ENCODE measurements around the gene ZNF516. TPM values are rescaled to one million over a fixed set of nuclear protein-coding genes. Genes with fewer than 3 reads are reported as not detected.

Gene ZNF516
- total and polyA plus RNA-seq, 2 experiments from 2014 or later, result 18.2 to 29.2 TPM

- H2AFZ ChIP-seq, result no peak overlapping the region
- no peaks in the 10 kb centered on the region for H3K4me1 ChIP-seq (ENCODE audit: insufficient read depth)
- no peak for DNase-seq (ENCODE audit: low spot score)
- 96% methylated on average over 9 of the region's 9 CpGs for WGBS (ENCODE audit: low lambda C conversion rate, missing lambda C conversion rate)
- H3K79me2 ChIP-seq, result peaks cover 81% of the 10 kb centered on the region
- no peak overlapping the region for H3K4me2 ChIP-seq
- no peaks in the 10 kb centered on the region for H3K9me2 ChIP-seq (replicated peaks; ENCODE audit: insufficient read depth)
- no peak for TF ChIP-seq EZH2 (IDR thresholded peaks at IDR 0.05; ENCODE audit: borderline replicate concordance)
- TF ChIP-seq CTCF (IDR thresholded peaks at IDR 0.05; ENCODE audit: poor library complexity), result no peak
- H3K36me3 ChIP-seq (replicated peaks; ENCODE audit: insufficient read depth, low read depth), result no peaks in the 10 kb centered on the region
- peaks cover 71% of the 10 kb centered on the region for H4K20me1 ChIP-seq (ENCODE audit: insufficient read depth, poor library complexity, severe bottlenecking)
- H3K27me3 ChIP-seq, result no peaks in the 10 kb centered on the region
- H3K27ac ChIP-seq, result no peak overlapping the region
- H3K4me3 ChIP-seq, result no peak overlapping the region
- no peaks in the 10 kb centered on the region for H3K9me3 ChIP-seq (ENCODE audit: low read depth)
These were observed 106.1 kb downstream of the ZNF516 start for GRCh38 chr18:76388891-76389423.

- H3K79me2 ChIP-seq, result peaks cover 86% of the 10 kb centered on the region
- DNase-seq (ENCODE audit: low spot score), result no peak
- H4K20me1 ChIP-seq (ENCODE audit: insufficient read depth, poor library complexity, severe bottlenecking), result peaks cover 76% of the 10 kb centered on the region
- H3K27ac ChIP-seq, result no peak overlapping the region
- no peak overlapping the region for H3K4me2 ChIP-seq
- TF ChIP-seq EZH2phosphoT487 (IDR thresholded peaks at IDR 0.05; ENCODE audit: low read depth, severe bottlenecking, unreplicated experiment), result no peak
- no peak for TF ChIP-seq EZH2 (IDR thresholded peaks at IDR 0.05; ENCODE audit: borderline replicate concordance)
- TF ChIP-seq CTCF (IDR thresholded peaks at IDR 0.05; ENCODE audit: poor library complexity), result no peak
- 95% methylated on average over 7 of the region's 7 CpGs for WGBS (ENCODE audit: low lambda C conversion rate, missing lambda C conversion rate)
- H3K9me2 ChIP-seq (replicated peaks; ENCODE audit: insufficient read depth), result no peaks in the 10 kb centered on the region
- no peaks in the 10 kb centered on the region for H3K9me3 ChIP-seq (ENCODE audit: low read depth)
- H2AFZ ChIP-seq, result no peak overlapping the region
- H3K27me3 ChIP-seq, result no peaks in the 10 kb centered on the region
- H3K36me3 ChIP-seq (replicated peaks; ENCODE audit: insufficient read depth, low read depth), result no peaks in the 10 kb centered on the region
- no peaks in the 10 kb centered on the region for H3K4me1 ChIP-seq (ENCODE audit: insufficient read depth)
- no peak overlapping the region for H3K4me3 ChIP-seq
These were observed 106.8 kb downstream of the ZNF516 start for GRCh38 chr18:76388261-76388660.

GRCh38 chr18:76387608-76388007, 107.4 kb downstream of the ZNF516 start:
- Histone ChIP-seq H3K9me2 (replicated peaks; ENCODE audit: insufficient read depth) (no peaks in the 10 kb centered on the region), H3K27ac (no peak overlapping the region), H3K27me3 (no peaks in the 10 kb centered on the region), H3K4me2 (no peak overlapping the region), H2AFZ (no peak overlapping the region), H3K4me3 (no peak overlapping the region), H3K36me3 (replicated peaks; ENCODE audit: insufficient read depth, low read depth) (no peaks in the 10 kb centered on the region), H3K9me3 (ENCODE audit: low read depth) (no peaks in the 10 kb centered on the region), H3K4me1 (ENCODE audit: insufficient read depth) (no peaks in the 10 kb centered on the region), H4K20me1 (ENCODE audit: insufficient read depth, poor library complexity, severe bottlenecking) (peaks cover 78% of the 10 kb centered on the region), H3K79me2 (peaks cover 87% of the 10 kb centered on the region)
- TF ChIP-seq EZH2phosphoT487 (IDR thresholded peaks at IDR 0.05; ENCODE audit: low read depth, severe bottlenecking, unreplicated experiment) (no peak), EZH2 (IDR thresholded peaks at IDR 0.05; ENCODE audit: borderline replicate concordance) (no peak), CTCF (IDR thresholded peaks at IDR 0.05; ENCODE audit: poor library complexity) (no peak)
- 95% methylated on average over 8 of the region's 8 CpGs for WGBS (ENCODE audit: low lambda C conversion rate, missing lambda C conversion rate)
- no peak for DNase-seq (ENCODE audit: low spot score)

- WGBS (ENCODE audit: low lambda C conversion rate, missing lambda C conversion rate), result 97% methylated on average over 13 of the region's 13 CpGs
- no peaks in the 10 kb centered on the region for H3K4me1 ChIP-seq (ENCODE audit: insufficient read depth)
These were observed 108.2 kb downstream of the ZNF516 start for GRCh38 chr18:76386886-76387285.

More at GRCh38 chr18:76386886-76387285, 108.2 kb downstream of the ZNF516 start:
- no peak overlapping the region for H3K4me2 ChIP-seq
- TF ChIP-seq EZH2phosphoT487 (IDR thresholded peaks at IDR 0.05; ENCODE audit: low read depth, severe bottlenecking, unreplicated experiment) (no peak), EZH2 (IDR thresholded peaks at IDR 0.05; ENCODE audit: borderline replicate concordance) (no peak), CTCF (IDR thresholded peaks at IDR 0.05; ENCODE audit: poor library complexity) (no peak)
- peaks cover 89% of the 10 kb centered on the region for H3K79me2 ChIP-seq
- no peaks in the 10 kb centered on the region for H3K9me2 ChIP-seq (replicated peaks; ENCODE audit: insufficient read depth)
- no peaks in the 10 kb centered on the region for H3K9me3 ChIP-seq (ENCODE audit: low read depth)
- no peak for DNase-seq (ENCODE audit: low spot score)
- no peak overlapping the region for H3K4me3 ChIP-seq
- H4K20me1 ChIP-seq (ENCODE audit: insufficient read depth, poor library complexity, severe bottlenecking), result peaks cover 76% of the 10 kb centered on the region
- no peaks in the 10 kb centered on the region for H3K36me3 ChIP-seq (replicated peaks; ENCODE audit: insufficient read depth, low read depth)
- no peak overlapping the region for H2AFZ ChIP-seq
- H3K27ac ChIP-seq, result no peak overlapping the region
- no peaks in the 10 kb centered on the region for H3K27me3 ChIP-seq

Measured in hepatocyte (in vitro differentiated cells).